ENCODE results near the gene NADK. TPM values are rescaled to one million over a fixed set of nuclear protein-coding genes. Genes with fewer than 3 reads are reported as not detected.
"Not testable (repeated sequence)": the region's sequence is repeated elsewhere in the genome, so short reads cannot be mapped to it uniquely, and the experiment has no call there.

The NADK gene
- total RNA-seq, 1 donor from 2014 or later = 122 TPM

- H3K9me3 Mint-ChIP-seq, H3K4me1 Mint-ChIP-seq, H3K27me3 Mint-ChIP-seq: not testable (repeated sequence)
- POLR2A ChIA-PET = interaction anchor here (0.5 to 1.0 kb wide), 6 partner anchors 22 to 185 kb away, joined by 3 to 7 read pairs (median 3); no protein-coding TSS in a partner anchor
- Mint-ChIP-seq H3K27ac (peak within 1 kb of the TSS; percentile 89), H3K4me3 (peak within 1 kb of the TSS; percentile 91), H3K36me3 (ENCODE audit: low read depth) (peaks cover 16% of the 10 kb centered on the region)
- DNase-seq (peak; percentile 72), ATAC-seq (ENCODE audit: low read depth) (peak; percentile 87)
- intact Hi-C loops (cut with micrococcal nuclease) = loop anchor here (5.0 kb wide), 1 partner anchor 183 kb away; no protein-coding TSS in a partner anchor
- CTCF ChIA-PET = interaction anchor here (1.0 kb wide), 1 partner anchor 185 kb away, joined by 4 read pairs; no protein-coding TSS in a partner anchor
Measured at GRCh38 chr1:1724035-1724864, 54.0 kb downstream of the NADK start, which contains the start of gene CDK11A. CDK11A (minus strand) TSS chr1:1724357; CDS start chr1:1722818, 1,539 bp downstream.

GRCh38 chr1:1721201-1721600, 57.1 kb downstream of the NADK start:
- no peak for ATAC-seq (ENCODE audit: low read depth)
- Mint-ChIP-seq H3K27ac (no peak overlapping the region), H3K4me3 (no peak overlapping the region), H3K4me1 (peaks cover 4% of the 10 kb centered on the region), H3K36me3 (ENCODE audit: low read depth) (peaks cover 25% of the 10 kb centered on the region), H3K27me3 (no peaks in the 10 kb centered on the region), H3K9me3 (no peaks in the 10 kb centered on the region)
- DNase-seq = no peak
- intact Hi-C loops (cut with micrococcal nuclease) = loop anchor here (5.0 kb wide), 1 partner anchor 186 kb away; no protein-coding TSS in a partner anchor
- ChIA-PET CTCF (no interaction called here), POLR2A (no interaction called here)
- TF ChIP-seq CTCF (IDR thresholded peaks at IDR 0.05) = no peak

GRCh38 chr1:1715109-1715883, 63.0 kb downstream of the NADK start:
- CTCF ChIA-PET; H3K27me3 Mint-ChIP-seq; DNase-seq; H3K4me1 Mint-ChIP-seq; intact Hi-C loops (cut with micrococcal nuclease); H3K9me3 Mint-ChIP-seq; POLR2A ChIA-PET; H3K27ac Mint-ChIP-seq; ATAC-seq (ENCODE audit: low read depth); H3K4me3 Mint-ChIP-seq: not testable (repeated sequence)
- peaks cover 16% of the 10 kb centered on the region for H3K36me3 Mint-ChIP-seq (ENCODE audit: low read depth)

- ATAC-seq (ENCODE audit: low read depth); H3K4me1 Mint-ChIP-seq; intact Hi-C loops (cut with micrococcal nuclease); DNase-seq; POLR2A ChIA-PET; H3K9me3 Mint-ChIP-seq; H3K27ac Mint-ChIP-seq; CTCF ChIA-PET; H3K27me3 Mint-ChIP-seq; H3K4me3 Mint-ChIP-seq; H3K36me3 Mint-ChIP-seq (ENCODE audit: low read depth): not testable (repeated sequence)
Measured at GRCh38 chr1:1707897-1708296, 70.4 kb downstream of the NADK start.

- H3K27me3 Mint-ChIP-seq; H3K4me3 Mint-ChIP-seq; H3K4me1 Mint-ChIP-seq; H3K36me3 Mint-ChIP-seq (ENCODE audit: low read depth); H3K27ac Mint-ChIP-seq; POLR2A ChIA-PET; H3K9me3 Mint-ChIP-seq; CTCF ChIA-PET; ATAC-seq (ENCODE audit: low read depth); DNase-seq; intact Hi-C loops (cut with micrococcal nuclease): not testable (repeated sequence)
Measured at GRCh38 chr1:1707241-1707640, 71.0 kb downstream of the NADK start.

GRCh38 chr1:1705623-1706022, 72.6 kb downstream of the NADK start:
- intact Hi-C loops (cut with micrococcal nuclease); H3K27me3 Mint-ChIP-seq; H3K27ac Mint-ChIP-seq; ATAC-seq (ENCODE audit: low read depth); H3K4me3 Mint-ChIP-seq; H3K4me1 Mint-ChIP-seq; DNase-seq; H3K9me3 Mint-ChIP-seq; CTCF ChIA-PET; POLR2A ChIA-PET; H3K36me3 Mint-ChIP-seq (ENCODE audit: low read depth): not testable (repeated sequence)

GRCh38 chr1:1704284-1704957, 73.8 kb downstream of the NADK start:
- H3K9me3 Mint-ChIP-seq; H3K36me3 Mint-ChIP-seq (ENCODE audit: low read depth); H3K27me3 Mint-ChIP-seq; CTCF ChIA-PET; ATAC-seq (ENCODE audit: low read depth); intact Hi-C loops (cut with micrococcal nuclease); H3K4me1 Mint-ChIP-seq; DNase-seq; H3K4me3 Mint-ChIP-seq; H3K27ac Mint-ChIP-seq; POLR2A ChIA-PET: not testable (repeated sequence)
